Thoracic aorta (tissue), 2 donors: ENCODE results near the gene CAMK2A. TPM values are rescaled to one million over a fixed set of nuclear protein-coding genes. Genes with fewer than 3 reads are reported as not detected.
"Not testable (repeated sequence)": the region's sequence is repeated elsewhere in the genome, so short reads cannot be mapped to it uniquely, and the experiment has no call there.

ENCODE experiments used
- ATAC-seq: fragments of 150-250 bp; one replicate; pipeline ENCODE4 v1.8.0; 2017; ENCODE audit warnings: low read depth; ENCODE audit not compliant: insufficient number of reproducible peaks, low FRiP score
- DNase-seq: peaks from one replicate; pipeline ENCODE4 v3.0.0-alpha.2; 2020; ENCODE audit warnings: low spot score
- H3K27ac ChIP-seq, 2 donors: fragments of 200-600 bp; sonication (generic); 1 replicate in 1 of 2; 2 replicates in 1 of 2; pipeline ENCODE4 v1.5.1; 2016; ENCODE audit warnings: mild to moderate bottlenecking in 2 of 2, moderate library complexity in 2 of 2
- H3K27me3 ChIP-seq: fragments of 200-600 bp; sonication (generic); replicated peaks from 2 replicates; pipeline ENCODE4 v1.6.0; 2016; ENCODE audit warnings: mild to moderate bottlenecking; ENCODE audit not compliant: insufficient read depth
- H3K36me3 ChIP-seq: fragments of 200-600 bp; sonication (generic); one replicate; pipeline ENCODE4 v1.5.1; 2016
- H3K4me1 ChIP-seq, 2 donors: fragments of 200-600 bp; sonication (generic); 1 replicate in 1 of 2; 2 replicates in 1 of 2; pipeline versions ENCODE4 v1.5.1 to v1.6.0; 2016; ENCODE audit warnings: low read depth in 2 of 2, mild to moderate bottlenecking in 1 of 2; ENCODE audit not compliant: control insufficient read depth in 1 of 2
- H3K4me3 ChIP-seq: fragments of 200-600 bp; sonication (generic); 2 replicates; pipeline ENCODE4 v1.5.1; 2016; ENCODE audit warnings: mild to moderate bottlenecking
- H3K9me3 ChIP-seq: fragments of 200-600 bp; sonication (generic); 2 replicates; pipeline ENCODE4 v1.5.1; 2016
- CTCF ChIP-seq: fragments of 200-600 bp; sonication (generic); IDR thresholded peaks from one replicate; pipeline ENCODE4 v1.5.1; 2019; ENCODE audit warnings: antibody characterized with exemption
- total RNA-seq, 2 donors: library from RNA; depleted of rRNA; stranded (reverse); fragments of >200 nt; gene quantifications; one replicate each; pipeline versions ENCODE4 v1.1.0 to v1.2.3, GENCODE V29; 2016

Gene CAMK2A
- total RNA-seq, 2 donors from 2014 or later = 0.35 TPM; not detected in 1

- Histone ChIP-seq H3K36me3 (no peaks in the 10 kb centered on the region), H3K27ac (no peak overlapping the region), H3K4me3 (no peak overlapping the region), H3K9me3 (no peaks in the 10 kb centered on the region), H3K4me1 (no peaks in the 10 kb centered on the region), H3K27me3 (no peaks in the 10 kb centered on the region)
- TF ChIP-seq CTCF = no peak
- no peak for DNase-seq
- ATAC-seq = no peak
Observed at GRCh38 chr5:150235500-150235854, 54.1 kb downstream of the CAMK2A start.

- H3K27ac ChIP-seq = no peak overlapping the region
Observed at GRCh38 chr5:150234576-150235499, 54.7 kb downstream of the CAMK2A start.

GRCh38 chr5:150233706-150234105 lies 55.9 kb downstream of the CAMK2A start:
- H3K27me3 ChIP-seq, DNase-seq, H3K4me1 ChIP-seq, H3K9me3 ChIP-seq, H3K36me3 ChIP-seq, H3K27ac ChIP-seq, ATAC-seq, H3K4me3 ChIP-seq: not testable (repeated sequence)

More at GRCh38 chr5:150234576-150235499, 54.7 kb downstream of the CAMK2A start:
- no peak for ATAC-seq
- no peak for TF ChIP-seq CTCF
- H3K27me3 ChIP-seq = no peaks in the 10 kb centered on the region
- H3K4me1 ChIP-seq = no peaks in the 10 kb centered on the region
- H3K4me3 ChIP-seq = no peak overlapping the region
- H3K36me3 ChIP-seq = no peaks in the 10 kb centered on the region
- H3K9me3 ChIP-seq = no peaks in the 10 kb centered on the region
- no peak for DNase-seq

- Histone ChIP-seq H3K4me3 (no peak overlapping the region), H3K36me3 (no peaks in the 10 kb centered on the region), H3K9me3 (no peaks in the 10 kb centered on the region), H3K27me3 (no peaks in the 10 kb centered on the region), H3K4me1 (no peaks in the 10 kb centered on the region), H3K27ac (no peak overlapping the region)
- DNase-seq = no peak
- no peak for ATAC-seq
- TF ChIP-seq CTCF = no peak
Observed at GRCh38 chr5:150230842-150231241, 58.7 kb downstream of the CAMK2A start.

- no peak for DNase-seq
- H3K4me1 ChIP-seq = no peaks in the 10 kb centered on the region
- H3K9me3 ChIP-seq = no peaks in the 10 kb centered on the region
- no peak for ATAC-seq
- H3K4me3 ChIP-seq = no peak overlapping the region
- H3K27me3 ChIP-seq = no peaks in the 10 kb centered on the region
- H3K27ac ChIP-seq = no peak overlapping the region
- no peak for TF ChIP-seq CTCF
- no peaks in the 10 kb centered on the region for H3K36me3 ChIP-seq
Observed at GRCh38 chr5:150229571-150229970, 60.0 kb downstream of the CAMK2A start.
